GM18520 (cell line): Measurements from ENCODE around the gene PKDREJ.
"Not testable (repeated sequence)": the region's sequence is repeated elsewhere in the genome, so short reads cannot be mapped to it uniquely, and the experiment has no call there.

ENCODE experiments used
- ATAC-seq: cut with Tn5 transposase; IDR thresholded peaks from one replicate; pipeline ENCODE4 v1.9.1; 2021; ENCODE audit not compliant: unreplicated experiment

The PKDREJ gene

DNA sequence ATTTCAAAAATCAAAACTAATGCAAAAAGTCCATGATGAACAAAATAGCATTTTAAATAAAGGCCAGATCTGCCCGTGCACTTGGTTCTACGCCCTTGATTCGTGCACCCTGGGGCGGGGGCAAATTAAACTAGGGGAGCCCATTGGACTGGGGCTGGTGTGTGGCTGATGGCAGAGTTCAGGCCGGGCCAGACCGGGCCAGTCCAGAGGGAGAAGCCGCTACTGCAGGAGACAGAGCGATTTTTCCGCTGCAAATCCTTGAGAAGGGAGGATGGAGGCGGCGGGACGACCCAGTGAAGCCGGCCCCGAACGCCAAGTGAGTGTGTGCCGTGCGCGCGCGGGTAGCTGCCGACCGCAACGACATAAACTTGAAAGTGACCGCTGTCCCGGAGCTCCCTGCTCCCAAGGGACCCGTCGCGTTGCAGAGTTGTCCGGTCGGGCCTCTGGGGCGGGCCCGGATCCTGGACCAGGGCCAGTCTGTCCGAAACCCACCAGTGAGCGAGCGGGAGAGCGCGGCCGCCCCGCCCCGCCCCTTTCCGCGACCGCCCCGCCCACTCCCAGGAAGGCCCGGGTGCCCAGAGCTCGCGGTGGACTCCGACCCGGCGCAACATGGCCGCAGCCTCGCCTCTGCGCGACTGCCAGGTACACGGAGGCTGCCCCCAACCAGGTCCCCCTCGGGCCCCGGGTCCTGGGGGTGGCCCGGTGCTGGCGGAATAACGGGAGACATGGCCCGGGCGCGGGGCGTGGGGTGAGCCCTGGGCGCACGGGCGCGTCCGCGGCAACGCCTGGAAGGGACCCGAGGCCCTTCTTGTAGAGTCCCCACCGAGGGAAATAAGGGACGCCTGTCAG lies 4.5 kb upstream of the PKDREJ start, which contains the start of gene TTC38:
TSS of gene TTC38 (plus strand) at position 578 of the 849 bp plus-strand sequence. CDS start at position 610, 32 bp downstream.
- peak; percentile 60 for ATAC-seq

DNA sequence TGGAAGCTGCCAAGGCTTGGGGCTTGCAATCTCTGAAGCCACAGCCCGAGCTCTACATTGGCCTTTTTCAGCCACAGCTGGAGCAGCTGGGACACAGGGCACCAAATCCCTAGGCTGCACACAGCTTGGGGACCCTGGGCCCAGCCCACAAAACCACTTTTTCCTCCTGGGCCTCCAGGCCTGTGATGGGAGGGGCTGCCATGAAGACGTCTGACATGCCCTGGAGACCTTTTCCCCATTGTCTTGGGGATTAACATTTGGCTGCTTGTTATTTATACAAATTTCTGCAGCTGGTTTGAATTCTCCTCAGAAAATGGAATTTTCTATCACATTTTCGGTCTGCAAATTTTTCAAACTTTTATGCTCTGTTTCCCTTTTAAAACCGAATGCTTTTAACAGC lies 2.5 kb upstream of the PKDREJ start:
- not testable (repeated sequence) for ATAC-seq

DNA sequence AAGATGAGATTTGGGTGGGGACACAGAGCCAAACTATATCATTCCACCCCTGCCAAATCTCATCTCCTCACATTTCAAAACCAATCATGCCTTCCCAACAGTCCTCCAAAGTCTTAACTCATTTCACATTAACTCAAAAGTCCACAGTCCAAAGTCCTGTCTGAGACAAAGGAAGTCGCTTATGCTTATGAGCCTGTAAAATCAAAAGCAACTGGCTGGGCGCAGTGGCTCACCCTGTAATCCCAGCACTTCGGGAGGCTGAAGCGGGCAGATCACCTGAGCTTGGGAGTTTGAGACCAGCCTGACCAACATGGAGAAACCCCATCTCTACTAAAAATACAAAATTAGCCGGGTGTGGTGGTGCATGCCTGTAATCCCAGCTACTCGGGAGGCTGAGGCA lies 1.4 kb upstream of the PKDREJ start:
- ATAC-seq = not testable (repeated sequence)

DNA sequence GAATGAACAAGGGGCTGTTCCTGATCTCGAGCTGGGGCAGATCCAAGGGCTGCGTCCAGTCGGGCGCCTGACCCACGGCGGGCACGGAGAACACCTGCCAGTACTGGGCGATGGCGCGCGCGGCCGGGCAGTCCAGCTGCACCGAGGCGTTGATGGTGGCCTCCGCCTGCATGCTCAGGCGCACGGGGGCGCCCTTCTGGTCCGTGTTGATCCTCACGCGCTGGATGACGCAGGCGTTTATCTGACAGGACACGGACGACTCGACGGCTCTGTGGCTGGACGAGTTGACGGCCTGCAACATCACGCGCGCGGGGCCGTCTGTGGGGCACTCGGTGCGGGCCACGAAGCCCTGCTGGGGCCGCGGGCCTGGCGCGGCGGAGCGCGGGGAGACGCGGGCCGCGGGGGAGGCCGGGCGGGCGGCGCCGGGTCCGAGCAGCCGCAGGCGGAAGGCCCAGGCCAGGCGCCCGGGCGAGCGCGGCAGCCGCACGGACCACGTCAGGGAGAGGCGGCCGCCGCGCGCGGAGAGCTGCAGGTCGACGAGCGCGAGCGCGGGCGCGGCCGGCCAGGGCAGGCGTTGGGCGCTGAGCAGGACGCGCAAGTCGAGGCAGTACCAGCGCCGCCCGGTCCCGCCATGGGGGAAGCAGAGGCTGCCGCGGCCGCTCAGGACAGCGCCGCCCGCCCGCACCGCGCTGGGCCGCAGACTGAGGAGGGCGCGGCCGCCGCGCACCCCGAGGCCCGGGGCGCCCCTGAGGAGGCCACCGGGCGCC lies 511 bp downstream of the PKDREJ start:
- no peak for ATAC-seq

DNA sequence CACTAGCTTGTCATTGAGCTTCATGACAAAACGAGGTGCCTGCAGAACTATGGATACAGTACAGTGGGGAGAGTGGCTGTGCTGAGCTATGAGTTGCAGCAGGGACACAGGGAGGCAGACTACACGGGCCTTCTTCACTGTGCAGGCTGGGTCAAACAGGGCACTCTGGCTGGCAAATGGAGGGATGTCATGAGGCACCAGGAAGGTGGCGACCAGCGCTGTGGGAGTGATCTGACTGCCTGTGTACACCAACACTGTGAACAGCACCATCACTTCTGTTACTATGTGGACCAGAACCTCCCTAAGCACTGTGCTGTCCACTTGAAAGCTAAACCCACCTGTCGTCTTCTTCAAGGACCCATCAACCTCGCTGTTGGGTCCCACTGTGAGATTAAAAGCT lies 3.1 kb downstream of the PKDREJ start:
- ATAC-seq = no peak

DNA sequence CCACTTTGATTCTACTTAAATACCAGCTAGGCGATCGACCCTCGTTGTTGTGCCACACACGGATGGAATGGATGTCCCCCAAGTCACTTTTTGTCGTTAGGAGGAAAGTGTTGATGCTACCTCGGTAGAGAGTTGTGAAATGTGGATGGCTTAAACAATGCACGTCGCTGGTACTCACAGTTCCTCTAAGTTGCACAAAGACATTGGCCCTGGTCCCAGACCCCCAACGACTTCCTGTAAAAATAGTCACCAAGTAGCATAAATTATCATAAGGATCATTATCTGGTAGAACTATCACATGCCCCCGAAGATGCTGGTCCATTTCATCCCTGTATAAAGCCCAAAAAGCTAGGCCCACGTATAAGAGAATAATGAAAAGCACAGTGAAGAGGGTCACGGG lies 3.8 kb downstream of the PKDREJ start:
- no peak for ATAC-seq

DNA sequence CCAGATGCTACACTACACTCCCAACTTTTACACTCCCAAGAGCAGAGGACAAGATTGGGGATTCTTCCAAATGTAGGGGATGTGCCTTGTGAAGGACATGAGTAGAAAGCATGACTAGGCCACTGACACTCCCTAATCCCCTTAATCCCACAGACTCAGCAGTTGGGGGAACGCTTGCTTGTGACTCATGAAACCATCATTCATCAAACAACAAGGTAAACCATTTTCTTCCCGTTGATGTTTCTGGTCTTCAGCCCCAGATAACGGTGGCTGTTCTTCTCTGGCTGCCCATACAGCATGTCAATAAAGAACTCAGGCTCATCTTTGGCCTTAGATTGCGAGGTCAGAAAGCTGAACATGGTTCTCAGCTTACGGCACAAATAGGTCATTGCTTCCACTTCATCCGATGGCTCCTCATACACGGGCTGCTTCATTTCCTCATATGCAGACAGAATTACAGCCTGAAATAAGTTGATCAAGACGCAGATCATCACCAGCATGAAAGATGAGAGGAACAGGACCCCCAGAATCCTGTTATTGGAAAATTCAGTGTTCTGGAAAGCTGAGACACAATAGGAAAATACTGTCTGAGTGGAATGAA lies 6.7 kb downstream of the PKDREJ start:
- ATAC-seq = no peak

DNA sequence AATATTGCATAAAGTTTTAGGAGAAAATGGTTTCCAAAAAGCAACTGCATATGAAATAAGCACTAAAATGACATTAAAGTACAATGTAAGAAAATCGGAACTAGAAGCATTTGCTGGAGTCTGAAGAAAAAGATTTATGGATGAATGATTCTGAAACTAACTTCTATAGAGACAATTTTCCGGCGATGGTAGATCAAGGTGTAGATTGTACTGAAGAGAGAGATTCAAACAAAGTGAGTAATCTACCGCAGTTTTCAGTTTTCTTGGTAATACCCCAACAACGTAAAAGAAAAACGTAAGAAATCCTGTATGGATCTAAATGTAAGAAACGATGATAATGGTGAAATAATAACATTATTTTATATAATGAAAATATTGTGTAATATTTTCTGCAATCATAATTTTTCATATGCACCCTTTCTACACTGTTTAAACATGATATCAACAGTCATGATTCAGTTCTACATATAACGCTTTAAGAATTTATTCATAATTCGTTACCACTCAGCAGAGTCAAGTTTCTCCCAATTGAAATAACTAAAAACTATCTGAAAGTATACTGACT lies 11.2 kb downstream of the PKDREJ start:
- ATAC-seq = no peak

DNA sequence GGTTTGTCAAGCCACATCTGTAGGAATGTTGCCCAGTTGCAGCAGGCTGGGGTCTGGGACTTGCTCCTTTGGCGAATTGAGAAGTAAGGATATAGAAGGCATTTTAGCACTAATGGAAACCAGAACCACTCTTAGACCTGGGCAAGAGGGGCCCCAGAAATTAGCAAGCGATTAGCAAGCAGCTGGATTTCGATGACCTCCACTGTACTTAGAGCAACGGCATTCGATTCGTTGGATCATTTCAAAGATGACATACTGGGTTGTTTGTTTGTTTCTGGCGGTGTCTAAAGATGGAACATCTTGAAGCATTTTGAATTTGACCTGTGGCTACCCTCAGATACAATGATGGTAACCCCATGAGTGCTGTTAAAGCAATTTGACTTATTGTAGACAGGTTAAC lies 11.9 kb downstream of the PKDREJ start:
- no peak for ATAC-seq

DNA sequence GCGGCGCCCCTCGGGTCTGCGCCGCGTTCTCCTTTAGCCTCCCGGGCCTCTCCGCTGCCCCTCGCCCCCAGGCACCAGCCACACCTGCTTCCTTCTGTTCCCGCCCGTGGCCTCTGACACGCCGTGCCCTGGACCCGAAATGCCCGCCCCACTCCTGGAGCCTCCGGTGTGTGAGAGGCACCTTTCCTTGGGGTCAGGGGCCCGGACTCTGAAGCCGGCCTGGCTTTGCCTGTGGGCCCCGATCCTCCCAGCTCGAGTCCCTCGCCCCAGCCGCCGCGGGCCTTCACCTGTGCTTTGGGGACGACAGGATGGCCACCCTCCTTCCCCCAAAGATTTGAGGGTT lies 12.4 kb downstream of the PKDREJ start:
- peak; percentile 5 for ATAC-seq

DNA sequence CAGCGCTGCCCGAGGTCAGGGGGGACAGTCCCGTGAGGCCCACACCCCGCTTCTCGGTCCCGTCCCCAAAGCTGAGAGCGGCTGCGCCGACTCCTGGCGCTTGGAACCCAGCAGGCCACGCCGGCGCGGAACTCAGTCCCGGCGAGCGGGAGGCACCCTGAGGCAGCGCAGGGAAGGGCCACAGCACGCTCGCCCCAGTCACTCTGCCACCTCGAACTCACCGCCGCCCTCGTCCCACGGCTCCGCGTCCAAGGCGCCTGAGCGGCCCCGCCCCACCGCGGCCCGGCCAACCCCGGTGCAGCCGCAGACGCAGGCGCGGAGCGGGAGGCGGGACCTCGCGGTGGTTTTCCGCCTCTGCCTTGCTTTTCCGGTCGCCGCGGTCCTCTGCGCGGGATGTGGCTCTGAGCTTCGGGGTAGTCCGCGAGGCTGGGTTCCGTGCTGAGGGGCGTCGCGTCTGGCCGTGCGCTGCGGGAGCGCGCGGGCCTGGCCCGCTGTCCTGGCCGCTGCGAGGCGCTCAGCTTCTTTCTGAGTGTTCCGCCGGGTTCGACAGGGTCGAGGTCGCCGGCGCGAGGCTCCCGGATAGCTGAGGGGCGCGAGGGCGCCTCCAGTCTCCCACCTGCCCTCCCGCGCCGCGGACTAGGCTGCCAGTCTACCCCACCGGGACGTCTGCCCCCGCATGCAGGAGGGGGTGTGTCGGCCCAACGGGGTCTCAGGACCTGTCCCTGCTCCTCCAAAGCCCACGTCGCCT lies 12.9 kb downstream of the PKDREJ start, which contains the start of gene CDPF1:
TSS of gene CDPF1 (minus strand) at position 259 of the 748 bp plus-strand sequence. CDS start 2,009 bp downstream, outside the sequence.
- peak; percentile 78 for ATAC-seq

DNA sequence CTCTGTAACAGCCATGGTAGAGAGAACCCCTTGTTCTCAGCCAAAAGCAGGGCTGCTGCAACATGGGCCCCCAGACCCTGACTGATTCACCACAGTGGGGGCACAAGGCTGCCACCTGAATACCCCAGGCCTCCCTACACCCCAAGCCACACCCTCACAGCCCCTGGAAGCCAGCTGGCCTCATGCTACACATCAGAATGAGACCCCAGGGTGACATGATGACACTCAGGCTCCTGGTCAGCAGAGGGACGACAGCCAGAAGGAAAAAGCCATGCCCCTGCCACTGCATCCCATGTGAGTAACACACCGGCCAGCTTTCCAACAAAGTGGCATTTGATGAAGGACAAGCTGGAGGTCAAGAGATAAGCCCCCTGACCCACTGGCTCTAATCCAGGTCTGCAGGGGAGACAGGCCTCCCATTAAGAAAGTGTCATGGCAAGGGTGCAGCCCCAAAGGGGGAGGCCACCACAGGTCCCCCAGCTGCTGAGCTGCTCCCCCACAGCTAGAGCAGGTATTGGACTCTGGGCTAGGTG lies 15.6 kb downstream of the PKDREJ start:
- ATAC-seq = no peak

DNA sequence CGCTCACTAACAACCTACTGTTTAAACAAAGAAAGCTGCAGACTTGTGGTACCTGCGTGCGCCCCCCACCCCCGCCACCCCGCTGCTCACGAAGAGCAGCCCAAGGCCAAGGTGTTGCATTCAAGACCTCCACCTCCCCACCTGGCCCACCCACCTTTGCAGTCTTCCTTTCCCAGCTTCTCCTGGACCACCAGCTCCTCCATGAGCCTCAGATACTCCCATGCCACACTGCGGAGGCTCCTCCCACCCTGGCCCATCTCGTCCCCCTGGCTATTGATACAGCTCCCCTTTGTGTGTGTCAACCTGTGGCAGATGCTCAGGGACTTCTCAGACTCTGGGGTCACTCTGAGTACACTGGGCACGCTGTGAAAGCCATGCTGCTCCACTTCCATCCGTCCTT lies 17.0 kb downstream of the PKDREJ start:
- ATAC-seq = no peak

DNA sequence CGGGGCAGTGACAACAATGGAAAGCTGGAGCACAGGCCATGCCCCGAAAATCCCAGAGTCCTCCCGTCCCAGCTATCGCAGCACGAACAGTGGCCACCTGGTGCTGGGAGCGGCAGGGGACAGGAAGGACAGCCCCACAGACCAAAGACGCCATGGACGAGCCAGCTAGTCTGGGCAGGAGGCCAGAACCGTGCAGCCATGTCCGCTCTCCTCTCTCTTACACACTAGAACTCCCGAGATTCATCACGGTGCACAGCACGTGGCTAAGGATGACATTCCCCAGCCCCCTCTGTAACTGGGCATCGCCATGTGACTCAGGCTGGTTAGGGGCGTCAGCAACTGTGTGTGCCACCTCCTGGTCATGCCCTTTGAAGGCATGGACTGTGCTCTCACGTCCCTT lies 17.6 kb downstream of the PKDREJ start:
- ATAC-seq = no peak

DNA sequence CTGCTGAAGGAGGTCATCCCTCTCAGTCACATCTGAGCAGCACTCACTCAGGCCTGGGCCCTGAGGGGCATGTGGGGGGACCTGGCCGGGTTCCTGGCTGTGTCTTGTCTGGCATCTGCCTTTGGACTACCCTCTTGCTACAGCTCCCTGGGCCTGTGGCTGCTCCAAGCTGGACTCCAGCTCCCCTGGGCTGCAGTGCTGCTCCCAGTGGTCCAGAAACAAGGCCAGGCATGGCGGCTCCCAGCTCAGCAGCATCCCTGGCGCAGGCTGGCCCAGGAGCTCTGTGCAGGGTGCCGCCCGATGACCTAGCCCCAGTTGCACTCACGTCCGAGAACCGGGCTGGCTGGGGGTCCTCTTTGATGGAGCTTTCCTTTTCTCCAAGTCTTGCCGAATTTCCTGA lies 18.4 kb downstream of the PKDREJ start:
- ATAC-seq = no peak

DNA sequence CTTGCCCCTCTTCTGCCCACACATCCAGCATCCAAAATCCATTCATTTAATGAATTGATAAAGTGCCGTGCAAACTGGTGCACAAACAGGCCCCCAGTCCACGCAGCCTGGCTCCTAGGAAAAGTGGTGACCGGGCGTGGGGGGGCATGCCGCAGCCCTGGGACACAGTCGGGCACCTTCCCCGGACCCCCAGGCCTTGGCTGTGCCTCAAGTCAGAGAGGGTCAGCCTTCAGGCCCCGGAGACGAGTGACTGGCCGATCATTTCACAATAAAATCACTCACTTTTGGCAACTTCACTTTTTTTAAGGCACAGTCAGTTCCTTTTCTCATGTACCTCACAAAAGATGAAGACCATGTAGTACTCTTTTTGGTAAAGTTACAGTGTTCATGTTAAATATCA lies 21.1 kb downstream of the PKDREJ start:
- ATAC-seq = no peak

DNA sequence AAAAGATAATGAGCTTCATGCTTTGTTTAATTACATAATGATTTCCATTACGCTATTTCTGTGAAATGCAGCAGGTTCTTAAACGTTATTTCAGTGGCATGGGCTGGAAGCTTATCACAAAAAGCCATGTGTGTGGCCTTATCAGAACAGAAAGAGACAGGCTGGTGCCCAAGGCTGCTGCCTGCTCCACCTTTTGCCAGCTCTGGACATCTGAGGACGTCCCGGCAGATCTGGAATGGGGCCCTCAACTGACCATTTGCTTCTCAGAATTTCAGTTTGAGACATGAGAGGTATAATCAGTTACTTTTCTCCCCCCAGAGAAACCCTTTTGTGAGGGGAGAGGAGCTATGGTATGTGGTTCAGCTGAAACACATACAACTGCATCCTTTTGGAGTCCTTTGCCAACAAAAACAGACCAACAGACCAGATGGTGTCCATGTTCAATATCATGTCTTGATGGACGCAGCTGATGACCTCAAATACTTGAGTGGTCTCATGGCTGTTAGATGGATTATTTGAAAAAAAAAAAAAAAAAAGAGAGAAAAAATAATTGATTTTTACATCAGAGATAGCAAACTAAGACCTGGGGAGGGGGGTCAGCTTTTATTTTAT lies 21.6 kb downstream of the PKDREJ start:
- no peak for ATAC-seq

DNA sequence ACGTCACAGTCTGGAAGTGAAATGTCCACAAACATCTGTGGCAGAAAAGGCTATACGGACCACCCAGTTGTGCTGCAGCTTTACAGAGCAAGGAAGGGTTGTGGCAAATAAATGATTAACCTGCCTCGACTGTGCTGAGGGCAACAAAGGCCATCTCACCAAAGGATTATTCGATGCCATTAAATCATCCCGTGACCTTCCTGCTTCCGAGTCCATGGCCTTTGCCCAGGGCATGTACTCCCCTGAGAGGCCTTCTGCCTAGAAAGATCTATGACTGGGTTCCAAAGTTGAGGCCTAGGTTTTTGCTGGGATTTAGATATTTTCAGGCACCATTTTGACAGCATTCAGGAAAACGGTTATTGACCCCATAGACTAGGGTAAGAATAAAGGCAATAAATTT lies 22.2 kb downstream of the PKDREJ start:
- ATAC-seq = no peak

DNA sequence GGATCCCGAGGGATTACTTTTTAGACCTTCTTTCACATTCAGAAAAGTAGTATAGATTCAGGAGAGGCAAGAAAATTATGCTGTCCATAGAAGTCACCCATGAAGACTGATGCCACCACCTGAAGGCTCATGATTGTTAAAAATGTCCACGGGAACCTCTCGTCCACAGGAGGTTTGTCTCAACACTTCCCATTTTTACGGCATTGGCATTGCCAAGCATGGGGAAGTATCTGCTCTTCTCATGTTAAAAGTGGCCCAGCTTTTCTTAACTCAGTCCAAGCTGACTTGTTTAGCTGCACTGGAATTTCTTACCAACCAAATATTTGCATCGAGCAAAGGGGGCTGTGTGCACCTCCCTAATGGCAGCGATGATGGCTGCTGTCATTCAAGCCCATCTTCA lies 22.6 kb downstream of the PKDREJ start:
- no peak for ATAC-seq

DNA sequence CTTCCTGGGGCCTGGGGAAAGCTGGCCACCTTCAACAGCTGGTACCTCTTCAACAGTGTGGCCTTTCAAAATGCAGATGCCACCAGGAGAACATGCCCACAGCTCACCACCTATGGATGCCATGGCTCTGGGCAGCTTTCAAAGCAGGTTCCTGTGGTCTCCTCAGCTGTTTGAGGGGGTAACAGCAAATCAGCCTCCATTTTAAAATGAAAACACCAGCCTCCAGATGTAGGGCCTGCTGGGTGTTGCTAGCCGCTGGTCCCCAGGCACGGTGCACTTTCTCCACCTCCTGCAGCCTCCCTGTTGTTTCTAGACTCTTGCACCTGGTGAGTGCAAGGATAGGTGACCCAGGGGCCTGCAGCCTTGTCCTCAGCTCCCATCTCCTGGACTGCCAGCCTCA lies 23.1 kb downstream of the PKDREJ start:
- ATAC-seq = no peak
